ACHN (cell line): ENCODE results near the gene CORO7.

Source experiments
- DNase-seq: peaks from one replicate; pipeline ENCODE4 v3.0.0-alpha.2; 2015
- in situ Hi-C: cut with HindIII; loops from 2 replicates; pipeline ENCODE4 v1.10.0; 2017; ENCODE audit warnings: low sequenced_read_pairs, low pct_ligation_motif_present, low pct_unique_long_range_greater_than_20kb

Gene CORO7

GRCh38 chr16:4364196-4365013 is 52.0 kb downstream of the CORO7 start:
- in situ Hi-C loops, result no loop called here

GRCh38 chr16:4362476-4363135 is 53.8 kb downstream of the CORO7 start:
- no peak for DNase-seq
- in situ Hi-C loops, result no loop called here

More at GRCh38 chr16:4364196-4365013, 52.0 kb downstream of the CORO7 start:
- no peak for DNase-seq

GRCh38 chr16:4361944-4362311 is 54.5 kb downstream of the CORO7 start:
- in situ Hi-C loops, result no loop called here

GRCh38 chr16:4361033-4361943 is 55.1 kb downstream of the CORO7 start:
- in situ Hi-C loops, result no loop called here
- DNase-seq, result no peak

More at GRCh38 chr16:4361944-4362311, 54.5 kb downstream of the CORO7 start:
- no peak for DNase-seq

GRCh38 chr16:4360538-4361021 is 55.8 kb downstream of the CORO7 start:
- in situ Hi-C loops, result no loop called here
- peak; percentile 33 for DNase-seq

- in situ Hi-C loops, result no loop called here
These were observed 56.5 kb downstream of the CORO7 start for GRCh38 chr16:4359914-4360313.

GRCh38 chr16:4358831-4359561 is 57.4 kb downstream of the CORO7 start:
- in situ Hi-C loops, result no loop called here
- peak; percentile 48 for DNase-seq

More at GRCh38 chr16:4359914-4360313, 56.5 kb downstream of the CORO7 start:
- no peak for DNase-seq

GRCh38 chr16:4358236-4358635 is 58.2 kb downstream of the CORO7 start:
- in situ Hi-C loops, result no loop called here
- no peak for DNase-seq

GRCh38 chr16:4356820-4357219 is 59.6 kb downstream of the CORO7 start:
- in situ Hi-C loops, result no loop called here
- DNase-seq, result no peak

- in situ Hi-C loops, result no loop called here
- no peak for DNase-seq
These were observed 61.6 kb downstream of the CORO7 start for GRCh38 chr16:4354512-4355409.

- DNase-seq, result no peak
- in situ Hi-C loops, result no loop called here
These were observed 62.7 kb downstream of the CORO7 start for GRCh38 chr16:4353675-4354074.

GRCh38 chr16:4352843-4353242 is 63.6 kb downstream of the CORO7 start:
- in situ Hi-C loops, result no loop called here
- no peak for DNase-seq

GRCh38 chr16:4351880-4352279 is 64.5 kb downstream of the CORO7 start:
- in situ Hi-C loops, result no loop called here
- no peak for DNase-seq

GRCh38 chr16:4350787-4351659 is 65.4 kb downstream of the CORO7 start, which contains the start of gene PAM16:
TSS of gene PAM16 (minus strand) at chr16:4351321. CDS start at chr16:4351234, 87 bp downstream.
- in situ Hi-C loops, result no loop called here
- DNase-seq, result peak; percentile 97

- in situ Hi-C loops, result no loop called here
- no peak for DNase-seq
These were observed 66.0 kb downstream of the CORO7 start for GRCh38 chr16:4350365-4350786.

- in situ Hi-C loops, result no loop called here
- DNase-seq, result no peak
These were observed 67.1 kb downstream of the CORO7 start for GRCh38 chr16:4349332-4349731.
